HG03469 (cell line): Measurements from ENCODE around the gene PAX9.

Experiments
- ATAC-seq: cut with Tn5 transposase; IDR thresholded peaks from one replicate; pipeline ENCODE4 v1.9.1; 2021; ENCODE audit warnings: mild to moderate bottlenecking, moderate library complexity, moderate number of reproducible peaks; ENCODE audit not compliant: unreplicated experiment

The PAX9 gene

GRCh38 chr14:36661506-36662257, at the start of gene PAX9:
PAX9 (plus strand) TSS chr14:36661860; CDS start chr14:36662090, 230 bp downstream.
- no peak for ATAC-seq

- no peak for ATAC-seq
These were observed 43.8 kb upstream of the PAX9 start for GRCh38 chr14:36617824-36618223.

GRCh38 chr14:36618641-36619040, 43.0 kb upstream of the PAX9 start:
- no peak for ATAC-seq

GRCh38 chr14:36619131-36619530, 42.5 kb upstream of the PAX9 start:
- no peak for ATAC-seq

- ATAC-seq = no peak
These were observed 41.8 kb upstream of the PAX9 start for GRCh38 chr14:36619853-36620252.

GRCh38 chr14:36625014-36625413, 36.6 kb upstream of the PAX9 start:
- ATAC-seq = no peak

GRCh38 chr14:36625436-36625835, 36.2 kb upstream of the PAX9 start:
- no peak for ATAC-seq

- no peak for ATAC-seq
These were observed 35.5 kb upstream of the PAX9 start for GRCh38 chr14:36626151-36626550.

GRCh38 chr14:36627981-36628380, 33.7 kb upstream of the PAX9 start:
- no peak for ATAC-seq

GRCh38 chr14:36633580-36633979, 28.1 kb upstream of the PAX9 start:
- no peak for ATAC-seq

- ATAC-seq = no peak
These were observed 14.8 kb upstream of the PAX9 start for GRCh38 chr14:36646664-36647416.

GRCh38 chr14:36647417-36647823, 14.2 kb upstream of the PAX9 start:
- ATAC-seq = no peak

- ATAC-seq = no peak
These were observed 13.6 kb upstream of the PAX9 start for GRCh38 chr14:36647824-36648753.

GRCh38 chr14:36649872-36650650, 11.6 kb upstream of the PAX9 start:
- ATAC-seq = no peak

- ATAC-seq = no peak
These were observed 9.0 kb upstream of the PAX9 start for GRCh38 chr14:36652542-36653201.

GRCh38 chr14:36653413-36653812, 8.2 kb upstream of the PAX9 start:
- ATAC-seq = no peak

GRCh38 chr14:36653962-36654793, 7.5 kb upstream of the PAX9 start:
- ATAC-seq = no peak

- ATAC-seq = no peak
These were observed 6.8 kb upstream of the PAX9 start for GRCh38 chr14:36654794-36655381.

- ATAC-seq = no peak
These were observed 6.1 kb upstream of the PAX9 start for GRCh38 chr14:36655571-36655962.
